ENCODE results near the gene TMEM30B.

DNA sequence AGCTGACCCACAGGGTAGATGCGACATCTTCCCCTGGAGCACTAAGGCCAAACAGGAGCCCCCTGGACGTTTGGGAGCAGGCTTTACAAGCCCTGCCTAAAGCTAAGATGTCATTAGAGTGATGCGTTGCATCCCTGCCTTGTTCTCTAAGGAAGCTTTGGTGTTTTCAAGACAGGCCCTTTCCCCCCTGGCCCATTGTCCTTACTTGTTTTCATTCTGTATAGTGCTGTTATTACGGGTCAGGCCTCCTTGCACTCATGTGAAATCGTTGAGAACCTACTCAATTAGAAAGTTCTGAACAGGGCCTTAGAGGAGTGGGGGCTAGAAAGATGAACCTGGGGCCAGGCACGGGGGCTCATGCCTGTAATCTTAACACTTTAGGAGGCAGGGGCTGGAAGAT lies 38.6 kb upstream of the TMEM30B start:
- TF ChIP-seq, protein P1, sequence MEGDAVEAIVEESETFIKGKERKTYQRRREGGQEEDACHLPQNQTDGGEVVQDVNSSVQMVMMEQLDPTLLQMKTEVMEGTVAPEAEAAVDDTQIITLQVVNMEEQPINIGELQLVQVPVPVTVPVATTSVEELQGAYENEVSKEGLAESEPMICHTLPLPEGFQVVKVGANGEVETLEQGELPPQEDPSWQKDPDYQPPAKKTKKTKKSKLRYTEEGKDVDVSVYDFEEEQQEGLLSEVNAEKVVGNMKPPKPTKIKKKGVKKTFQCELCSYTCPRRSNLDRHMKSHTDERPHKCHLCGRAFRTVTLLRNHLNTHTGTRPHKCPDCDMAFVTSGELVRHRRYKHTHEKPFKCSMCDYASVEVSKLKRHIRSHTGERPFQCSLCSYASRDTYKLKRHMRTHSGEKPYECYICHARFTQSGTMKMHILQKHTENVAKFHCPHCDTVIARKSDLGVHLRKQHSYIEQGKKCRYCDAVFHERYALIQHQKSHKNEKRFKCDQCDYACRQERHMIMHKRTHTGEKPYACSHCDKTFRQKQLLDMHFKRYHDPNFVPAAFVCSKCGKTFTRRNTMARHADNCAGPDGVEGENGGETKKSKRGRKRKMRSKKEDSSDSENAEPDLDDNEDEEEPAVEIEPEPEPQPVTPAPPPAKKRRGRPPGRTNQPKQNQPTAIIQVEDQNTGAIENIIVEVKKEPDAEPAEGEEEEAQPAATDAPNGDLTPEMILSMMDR (IDR thresholded peaks at IDR 0.05), result no peak
- TF ChIP-seq POLR2A (IDR thresholded peaks at IDR 0.05; ENCODE audit: low read depth) (no peak), POLR2AphosphoS5 (IDR thresholded peaks at IDR 0.05) (no peak), EP300 (IDR thresholded peaks at IDR 0.05) (no peak)
